GM21528 (cell line): ENCODE measurements around the gene CDC20B.
A peak's percentile ranks its signal among the peaks of the same experiment; 100 is the strongest.
"Not testable (repeated sequence)": the region's sequence is repeated elsewhere in the genome, so short reads cannot be mapped to it uniquely, and the experiment has no call there.

Source experiments
- ATAC-seq: cut with Tn5 transposase; IDR thresholded peaks from one replicate; pipeline ENCODE4 v1.9.1; 2021; ENCODE audit warnings: mild to moderate bottlenecking, moderate library complexity; ENCODE audit not compliant: unreplicated experiment, low FRiP score

CDC20B gene

DNA sequence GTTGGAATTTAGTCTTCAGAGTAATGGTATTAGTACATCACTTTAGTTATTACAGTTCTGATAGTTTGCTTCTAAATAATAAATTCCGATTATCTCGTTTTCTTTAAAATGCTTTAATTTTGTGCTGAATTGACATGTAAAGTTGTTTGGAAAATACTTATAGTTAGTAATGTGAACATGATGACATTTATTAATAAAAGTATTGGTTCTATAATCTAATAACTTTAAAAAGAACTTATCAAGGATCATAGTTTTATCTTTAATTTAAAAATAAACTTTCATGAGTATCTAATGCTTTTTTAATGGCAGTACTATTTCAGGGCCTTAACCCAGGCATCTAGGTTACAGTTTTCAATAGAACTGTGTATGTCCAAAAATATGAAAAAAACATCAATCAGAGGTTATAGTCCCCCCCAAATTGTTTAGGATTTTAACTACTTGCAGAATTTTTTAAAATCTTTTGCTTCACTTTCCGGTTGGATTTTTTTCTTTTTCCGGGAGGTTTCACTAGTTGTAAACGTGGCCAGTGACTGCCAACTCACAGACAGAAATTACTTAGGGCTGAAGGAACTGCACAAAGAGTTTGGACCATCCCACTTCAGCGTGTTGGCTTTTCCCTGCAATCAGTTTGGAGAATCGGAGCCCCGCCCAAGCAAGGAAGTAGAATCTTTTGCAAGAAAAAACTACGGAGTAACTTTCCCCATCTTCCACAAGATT, 12.3 kb downstream of the CDC20B start:
- no peak for ATAC-seq

DNA sequence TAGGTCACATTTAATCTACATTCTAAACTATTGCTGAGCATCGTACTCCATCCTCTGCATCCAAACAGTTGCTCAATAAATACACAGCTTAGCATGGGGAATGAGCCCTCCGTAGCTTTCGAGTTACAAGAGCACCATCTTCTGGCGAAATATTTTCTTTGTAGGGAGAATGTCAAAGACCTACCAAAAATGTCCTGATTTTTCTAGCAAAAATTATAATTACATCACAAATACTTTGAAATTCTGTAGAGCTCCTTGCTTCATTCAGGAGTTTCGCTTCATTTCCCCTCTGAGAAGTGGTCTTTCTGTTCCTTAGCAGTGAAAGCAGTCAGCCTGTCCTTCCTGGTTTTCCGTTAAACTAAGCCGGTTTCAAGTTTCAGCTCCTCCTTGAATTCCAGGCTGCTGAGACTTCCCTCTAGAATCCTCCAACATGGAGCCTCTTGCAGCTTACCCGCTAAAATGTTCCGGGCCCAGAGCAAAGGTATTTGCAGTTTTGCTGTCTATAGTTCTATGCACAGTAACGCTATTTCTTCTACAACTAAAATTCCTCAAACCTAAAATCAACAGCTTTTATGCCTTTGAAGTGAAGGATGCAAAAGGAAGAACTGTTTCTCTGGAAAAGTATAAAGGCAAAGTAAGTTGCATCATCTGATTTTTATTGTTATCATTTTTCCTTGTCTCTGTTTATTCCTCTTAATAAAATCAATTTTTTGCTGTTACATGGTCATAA, 13.0 kb downstream of the CDC20B start, which contains the start of gene GPX8:
GPX8 (plus strand) TSS at position 409 of the 730 bp plus-strand sequence; CDS start at position 431, 22 bp downstream.
- ATAC-seq = no peak

DNA sequence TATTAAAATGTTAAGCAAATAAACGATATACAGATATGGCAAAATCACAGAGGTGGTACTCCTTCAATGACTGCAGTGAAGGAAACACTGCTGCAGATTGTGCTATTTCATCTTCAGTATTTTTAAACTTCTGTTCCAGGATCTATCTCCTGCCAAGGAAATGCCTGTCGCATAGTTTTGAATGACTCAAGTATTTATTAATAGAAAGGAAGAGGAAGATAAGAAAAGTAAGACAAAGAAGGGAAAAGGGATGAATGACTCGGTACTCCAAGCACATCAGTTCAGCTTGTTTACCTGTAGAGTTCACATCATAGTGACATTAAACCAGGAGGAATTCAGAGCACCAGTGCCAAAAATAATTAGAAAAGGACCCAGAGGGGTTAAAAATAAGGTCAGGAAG, 18.1 kb downstream of the CDC20B start:
- ATAC-seq = no peak

DNA sequence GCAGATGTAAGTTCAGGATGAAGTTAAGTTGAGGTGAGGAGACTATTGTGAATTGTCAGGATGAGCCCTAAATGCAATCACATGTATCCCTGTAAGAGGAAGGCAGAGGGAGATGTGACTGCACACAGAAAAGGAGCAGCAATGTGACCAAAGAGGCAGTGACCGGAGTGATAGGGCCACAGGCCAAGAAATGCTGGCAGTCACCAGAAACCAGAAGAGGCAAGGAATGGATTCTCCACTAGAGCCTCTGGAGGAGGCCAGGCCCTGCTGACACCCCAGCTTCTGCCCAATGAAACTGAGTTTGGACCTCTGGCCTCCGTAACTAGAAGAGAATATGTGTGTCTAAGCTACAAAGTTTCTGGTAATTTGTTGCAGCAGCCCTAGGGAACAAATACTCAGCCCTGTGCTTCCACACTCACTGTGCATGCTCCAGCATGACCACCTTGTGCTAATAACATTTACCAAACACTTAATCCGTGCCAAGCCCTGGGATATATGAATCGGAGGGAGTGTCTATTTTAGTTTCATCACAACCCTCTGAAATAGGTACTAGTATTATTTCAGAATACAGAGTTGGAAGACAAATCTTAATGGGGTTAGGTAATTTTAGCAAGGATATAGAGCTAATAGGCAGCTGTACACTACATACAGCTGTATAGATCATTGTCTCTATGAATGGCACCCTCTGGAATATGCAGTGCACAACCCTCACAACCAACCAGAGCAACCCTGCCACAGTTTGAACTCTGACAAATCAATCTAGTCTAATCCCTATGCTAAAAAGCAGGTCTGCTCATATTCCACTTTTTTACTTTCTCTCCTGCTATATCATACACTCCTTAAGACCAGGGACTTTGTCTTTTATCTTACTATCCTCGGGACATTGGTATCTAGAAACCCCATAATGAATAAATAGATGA, 20.8 kb downstream of the CDC20B start:
- ATAC-seq = no peak

DNA sequence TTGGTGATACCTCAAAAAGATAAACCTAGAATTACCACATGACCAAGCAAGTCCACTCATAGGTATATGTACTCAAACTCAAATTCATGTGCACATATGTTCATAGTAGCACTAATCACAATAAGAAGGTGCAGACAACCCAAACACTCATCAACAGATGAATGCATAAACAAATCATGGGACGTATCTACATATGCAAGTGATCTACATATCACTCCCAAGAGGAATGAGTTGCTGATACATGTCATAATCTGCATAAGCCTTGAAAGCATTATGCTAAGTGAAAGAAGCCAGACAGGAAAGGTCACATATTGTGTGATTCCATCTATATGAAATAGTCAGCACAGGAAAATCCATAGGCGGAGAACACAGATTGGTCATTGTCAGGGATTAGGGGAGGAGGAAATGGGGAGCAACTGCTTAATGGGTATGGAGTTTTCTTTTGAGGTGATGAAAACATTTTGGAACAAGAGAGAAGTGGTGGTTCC, 23.6 kb downstream of the CDC20B start:
- ATAC-seq = no peak

DNA sequence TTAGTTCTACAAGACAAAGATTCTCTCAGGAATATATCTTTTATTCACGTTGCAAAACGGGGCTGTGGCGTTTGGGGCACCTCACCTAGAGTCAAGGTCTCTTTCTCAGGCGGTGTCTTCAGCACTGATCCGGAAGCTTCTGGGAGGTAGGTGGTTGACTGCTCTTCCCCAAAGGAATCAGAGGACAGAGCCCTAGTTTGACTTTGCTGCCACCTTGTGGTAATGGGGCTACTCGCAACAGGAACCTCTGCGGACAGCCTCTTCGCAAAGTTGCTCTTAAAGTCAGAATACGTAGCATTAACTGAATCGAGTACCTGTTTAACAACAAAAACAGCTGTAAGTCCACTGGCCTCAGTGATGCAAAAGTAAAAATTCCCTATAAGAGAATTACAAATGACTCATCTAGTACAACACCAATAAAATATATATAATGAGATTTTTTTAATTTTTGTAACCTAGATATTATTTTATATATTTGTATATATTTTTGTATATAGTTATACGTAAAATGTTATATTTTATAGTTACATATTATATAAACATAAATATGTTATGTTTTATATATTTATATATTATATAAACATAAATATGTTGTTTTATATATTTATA, 26.3 kb downstream of the CDC20B start:
- ATAC-seq = peak; percentile 76

DNA sequence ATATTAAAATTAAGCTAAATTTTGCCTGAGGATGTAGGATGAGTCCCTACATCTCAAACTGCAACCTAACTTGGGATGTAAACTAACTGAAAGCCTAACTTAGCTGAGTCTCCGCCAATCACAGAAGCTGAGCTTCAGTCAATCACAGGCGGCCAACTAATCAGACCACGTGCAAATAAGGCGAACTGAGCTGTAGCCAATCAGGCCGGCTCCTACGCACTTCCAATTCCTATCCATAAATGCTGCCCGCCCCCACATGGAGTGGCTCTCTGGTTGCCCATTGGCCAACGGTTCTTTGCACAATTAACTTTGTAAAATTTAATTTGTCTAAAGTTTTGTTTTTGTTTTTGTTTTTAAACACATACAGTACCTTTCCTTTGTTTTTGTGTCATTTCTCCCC, 26.9 kb downstream of the CDC20B start:
- ATAC-seq = no peak

DNA sequence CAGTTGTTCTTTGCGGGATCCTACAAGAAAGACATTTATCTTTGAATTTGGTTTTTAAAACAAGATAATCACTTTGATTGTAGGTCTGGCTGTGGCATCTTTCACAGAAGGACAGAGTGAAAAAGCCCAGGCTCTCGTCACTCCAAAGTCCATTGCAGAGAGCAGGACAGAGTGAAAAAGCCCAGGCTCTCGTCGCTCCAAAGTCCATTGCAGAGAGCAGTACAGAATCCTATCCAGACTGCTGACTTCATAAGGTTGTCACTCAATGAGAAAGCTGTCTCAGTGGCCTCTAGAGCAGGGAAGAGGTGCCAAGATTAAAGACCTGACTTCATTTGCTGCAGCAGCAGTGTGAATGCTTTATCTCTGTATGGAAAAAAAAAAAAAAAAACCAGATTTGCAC, 29.4 kb downstream of the CDC20B start:
- ATAC-seq = no peak

DNA sequence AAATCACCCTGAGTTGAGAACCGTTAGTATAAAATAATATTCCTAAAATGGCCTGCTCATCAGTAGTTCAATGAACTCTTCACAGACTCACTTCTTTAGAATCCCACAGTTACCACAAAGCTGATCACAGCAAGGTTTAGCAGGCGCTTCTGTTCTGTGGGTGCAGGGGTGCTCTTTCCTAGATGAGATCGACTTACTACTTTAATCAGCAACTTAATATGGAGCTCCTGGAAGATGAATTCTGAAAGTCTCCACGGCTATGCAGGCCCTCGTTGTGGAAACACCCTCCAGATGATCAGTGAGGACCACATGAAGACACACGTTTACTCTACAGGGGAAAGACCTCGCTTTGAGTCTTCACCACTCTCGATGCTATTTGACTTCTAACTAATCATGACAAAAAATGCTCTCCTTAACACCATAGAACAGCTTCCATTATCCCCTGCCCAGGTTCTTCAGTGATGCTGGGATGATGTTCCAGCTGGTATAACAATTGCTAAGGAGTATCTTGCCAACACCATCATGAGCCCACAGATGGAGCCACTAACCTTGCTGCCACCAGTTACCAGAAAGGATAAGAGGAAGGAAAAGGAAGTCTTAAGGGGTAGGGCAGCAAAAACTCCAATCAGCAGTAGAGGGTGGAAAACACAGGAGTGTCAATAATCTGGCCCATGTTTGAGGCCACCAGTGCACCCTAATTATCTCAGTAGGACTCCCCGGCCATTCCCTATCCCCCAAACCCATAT, 30.9 kb downstream of the CDC20B start:
- ATAC-seq = no peak

DNA sequence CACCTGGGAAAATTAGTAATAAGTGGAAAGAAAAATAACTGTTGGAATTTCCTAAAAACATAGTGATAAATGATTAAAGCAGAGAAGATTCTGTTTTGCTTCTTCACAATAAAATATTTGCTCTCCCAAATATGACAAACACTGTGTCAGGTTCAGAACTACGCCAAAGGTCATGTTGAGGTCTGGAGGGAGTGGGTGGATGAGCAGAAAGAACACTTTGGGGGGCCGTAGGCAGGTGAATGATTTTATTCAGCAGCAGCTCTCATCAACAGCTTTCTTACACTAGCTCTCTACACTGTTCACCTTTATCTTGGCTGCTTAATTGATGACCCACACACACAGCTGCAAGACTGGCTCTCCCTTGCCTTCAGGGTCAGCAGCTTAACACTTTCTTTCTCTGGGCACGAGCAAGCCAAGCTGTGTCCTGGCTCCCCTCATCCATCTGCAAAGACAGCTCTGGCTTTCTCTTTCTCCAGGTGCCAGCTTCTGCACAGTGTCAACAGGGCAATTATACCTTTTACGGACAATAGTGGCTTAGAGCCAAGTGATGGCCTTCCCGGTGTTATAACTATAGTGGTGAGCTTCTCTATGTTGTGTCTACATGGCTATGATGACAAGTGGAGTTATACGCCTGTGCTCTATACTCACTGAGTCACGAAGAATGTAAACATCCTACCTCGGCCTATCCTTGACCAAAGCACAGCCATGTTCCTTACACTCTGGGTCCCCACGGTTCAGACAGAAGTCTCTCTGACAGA, 31.9 kb downstream of the CDC20B start:
- no peak for ATAC-seq

DNA sequence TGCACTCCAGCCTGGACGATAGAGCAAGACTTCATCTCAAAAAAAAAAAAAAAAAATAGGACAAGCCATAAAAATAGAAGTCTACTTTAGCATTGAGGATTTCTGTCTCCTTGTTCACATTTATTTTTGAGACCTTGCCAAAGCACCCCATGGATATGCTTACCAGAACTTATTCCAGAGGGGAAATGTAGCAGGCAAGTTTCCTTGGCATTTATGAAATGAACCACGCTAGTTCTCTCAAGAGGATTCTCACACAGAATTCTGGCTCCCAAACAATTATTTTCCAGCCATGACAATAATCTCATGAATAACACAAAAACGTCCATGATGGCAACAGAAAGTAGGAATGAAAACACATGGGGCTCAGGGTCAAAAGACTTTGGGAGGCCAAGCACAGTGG, 36.5 kb downstream of the CDC20B start:
- ATAC-seq = no peak

DNA sequence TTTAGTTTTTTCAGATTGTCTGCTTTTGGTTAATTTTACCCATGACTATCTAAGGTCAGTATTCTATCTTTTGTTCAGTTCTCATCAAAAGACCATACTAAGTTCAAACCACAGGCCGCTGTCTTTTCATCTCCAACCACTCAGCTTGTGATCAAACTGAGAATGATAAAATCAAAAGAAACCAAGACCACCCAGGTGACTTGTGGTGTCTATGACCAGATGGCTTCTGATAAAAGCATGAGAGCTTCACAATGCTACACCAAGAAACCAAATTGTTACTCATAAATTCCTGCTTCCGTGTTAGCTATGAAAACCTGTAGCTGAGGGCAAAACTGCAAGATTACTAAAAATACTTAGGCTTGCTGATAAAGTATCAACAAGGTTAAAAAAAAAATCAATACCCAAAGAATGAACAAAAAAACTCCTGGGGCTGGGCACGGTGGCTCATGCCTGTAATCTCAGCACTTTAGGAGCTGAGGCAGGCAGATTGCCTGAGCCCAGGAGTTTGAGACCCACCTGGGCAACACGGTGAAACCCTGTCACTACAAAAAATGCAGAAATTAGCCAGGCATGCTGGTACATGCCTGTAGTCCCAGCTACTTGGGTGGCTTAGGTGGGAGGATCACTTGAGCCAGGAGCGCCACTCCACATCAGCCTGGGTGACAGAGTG, 38.8 kb downstream of the CDC20B start:
- no peak for ATAC-seq

DNA sequence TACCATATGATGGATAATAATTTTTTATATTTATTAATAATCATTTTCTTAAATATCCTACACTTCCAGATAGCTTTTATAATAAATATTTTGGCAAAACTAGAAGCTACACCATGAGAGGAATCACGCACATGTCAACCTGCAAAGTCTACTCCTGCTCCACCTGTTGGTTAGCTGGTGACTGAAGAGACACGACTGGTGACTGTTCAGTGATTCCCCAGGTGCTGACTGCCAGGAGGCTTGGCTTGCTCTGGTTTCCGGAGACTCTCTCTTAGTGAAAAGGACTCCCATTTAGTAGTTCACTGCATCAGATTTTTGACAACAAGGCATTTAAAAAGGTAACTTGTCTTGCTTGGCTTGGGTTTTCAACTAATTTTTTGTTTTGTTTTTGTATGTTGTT, 49.6 kb downstream of the CDC20B start:
- no peak for ATAC-seq

DNA sequence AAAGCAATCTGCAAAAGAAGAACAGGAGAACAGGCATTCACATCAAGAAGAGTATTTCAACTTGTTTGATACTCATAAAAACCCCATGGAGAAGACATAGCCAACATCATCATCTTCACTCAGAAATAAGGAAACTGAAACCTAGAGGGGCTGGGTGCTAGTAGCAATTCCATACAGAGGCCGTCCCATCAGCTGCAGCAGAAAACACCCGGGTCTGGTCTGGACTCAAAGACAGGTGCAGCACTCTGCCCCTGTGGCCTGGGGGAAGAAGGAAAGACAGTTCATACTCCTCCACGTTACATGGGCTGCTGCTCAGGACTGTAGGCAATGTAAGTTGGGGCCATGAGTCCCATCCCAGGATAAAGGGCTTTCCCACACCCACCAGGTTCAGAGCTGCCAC, 58.9 kb downstream of the CDC20B start:
- ATAC-seq = no peak

DNA sequence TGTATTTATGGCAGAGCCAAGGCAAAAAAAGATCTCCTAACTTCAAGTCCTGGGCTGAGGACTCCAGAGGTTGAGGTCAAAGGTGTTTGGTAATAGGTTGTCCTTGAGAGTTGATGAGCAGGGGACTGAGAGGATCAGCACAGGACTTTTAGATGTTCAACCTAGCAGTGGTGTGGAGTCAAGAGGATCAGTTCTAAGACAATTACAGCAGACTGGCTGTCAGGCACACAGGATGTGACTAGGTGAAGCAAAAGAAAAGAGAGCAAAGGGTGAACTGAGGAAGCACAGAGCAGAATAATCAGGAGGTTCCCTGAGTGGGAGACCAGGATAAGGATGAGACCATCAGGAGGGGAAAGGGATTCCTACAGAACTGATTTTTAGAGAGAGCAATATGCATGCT, 59.6 kb downstream of the CDC20B start:
- no peak for ATAC-seq

DNA sequence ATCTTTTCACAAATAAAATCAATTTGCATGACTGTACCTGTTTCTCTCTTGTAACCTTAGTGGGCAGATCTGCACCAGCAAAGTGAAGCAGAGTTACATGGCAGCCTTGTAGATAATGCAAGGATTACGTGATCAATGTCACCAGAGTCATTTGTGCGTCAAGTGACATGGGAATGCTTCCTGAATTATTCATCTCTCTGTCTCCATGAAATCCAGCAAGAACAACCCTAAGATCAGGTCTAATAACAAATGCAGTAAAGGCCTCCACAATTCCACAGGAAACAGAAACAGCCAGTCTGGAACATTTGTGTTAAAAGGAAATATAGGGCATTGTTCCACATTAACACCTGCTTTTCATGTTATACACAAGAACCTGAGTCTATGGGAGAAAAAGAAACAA, 62.8 kb downstream of the CDC20B start:
- no peak for ATAC-seq

DNA sequence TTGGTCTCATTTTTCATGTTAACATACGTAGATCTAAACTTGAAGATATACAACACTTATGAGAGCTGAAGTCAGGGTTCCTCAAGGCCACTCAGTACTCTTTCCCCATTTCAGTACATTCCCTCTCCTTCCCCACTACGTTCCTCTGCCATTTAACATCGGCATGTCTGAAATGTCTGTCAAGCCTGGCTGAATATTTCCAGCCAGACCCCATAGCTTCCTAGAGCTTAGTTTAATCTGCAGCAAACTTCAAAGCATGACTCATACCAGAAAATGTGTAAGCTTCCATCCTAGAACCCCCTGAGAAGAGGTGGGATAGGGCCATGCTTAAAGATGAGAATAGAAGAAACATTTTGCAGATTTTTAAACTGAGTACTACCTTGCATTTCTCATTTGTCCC, 64.3 kb downstream of the CDC20B start:
- ATAC-seq = no peak

DNA sequence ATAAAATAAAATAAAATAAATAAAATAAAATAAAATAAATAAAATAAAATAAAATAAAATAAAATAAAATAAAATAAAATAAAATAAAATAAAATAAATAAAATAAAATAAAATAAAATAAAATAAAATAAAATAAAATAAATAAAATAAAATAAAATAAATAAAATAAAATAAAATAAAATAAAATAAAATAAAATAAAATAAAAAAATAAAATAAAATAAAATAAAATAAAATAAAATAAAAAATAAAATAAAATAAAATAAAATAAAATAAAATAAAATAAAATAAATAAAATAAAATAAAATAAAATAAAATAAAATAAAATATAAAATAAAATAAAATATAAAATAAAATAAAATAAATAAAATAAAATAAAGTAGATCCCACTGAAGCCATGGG, 67.0 kb downstream of the CDC20B start:
- not testable (repeated sequence) for ATAC-seq
